ENCODE results near the gene TXNIP. TPM values are rescaled to one million over a fixed set of nuclear protein-coding genes. Genes with fewer than 3 reads are reported as not detected.

TXNIP gene
- polyA plus RNA-seq, 1 of the 3 experiments (the other 2 are of a cell fraction), result 44.6 TPM

DNA sequence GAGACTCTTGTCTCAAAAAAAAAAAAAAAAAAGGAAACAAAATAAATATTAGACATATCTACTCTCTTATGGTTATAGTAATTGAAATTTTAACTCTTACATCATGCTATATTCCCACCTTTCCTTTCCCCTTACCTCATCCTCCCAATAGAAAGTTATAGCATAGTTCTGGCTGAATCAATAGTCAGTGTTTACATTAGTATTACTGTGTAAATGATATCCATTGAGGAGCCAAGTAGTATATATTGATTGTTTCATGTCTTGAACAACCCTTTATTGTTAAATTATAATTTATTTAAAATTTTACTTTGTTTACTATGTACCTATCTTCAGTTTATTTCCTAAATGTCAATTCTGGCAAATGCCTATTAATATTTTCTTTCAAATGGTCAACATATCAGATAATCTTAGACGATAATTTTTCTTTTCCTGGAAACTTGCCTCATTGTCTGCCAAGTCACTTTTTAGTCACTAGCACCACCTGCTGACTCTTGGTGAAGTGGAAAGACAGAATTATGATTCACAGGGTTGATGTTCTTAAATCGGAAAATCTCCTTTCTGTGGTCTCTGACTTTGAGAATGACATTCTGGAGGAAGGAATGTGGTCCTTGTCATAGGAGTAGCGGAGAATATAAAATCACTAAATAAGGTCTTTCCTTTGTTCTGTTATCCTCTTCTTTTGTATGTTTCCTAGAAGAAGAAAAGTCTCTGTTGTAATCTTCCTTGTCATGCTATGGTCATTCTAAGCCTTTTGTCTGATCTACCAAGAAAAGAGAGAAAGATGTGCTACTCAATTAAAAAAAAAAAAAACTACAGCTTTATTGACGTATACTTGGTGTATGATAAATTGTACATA lies 16.6 kb upstream of the TXNIP start (continued):
- TF ChIP-seq EZH2phosphoT487 (IDR thresholded peaks at IDR 0.05; ENCODE audit: borderline replicate concordance, low read depth) (no peak), SMC3 (IDR thresholded peaks at IDR 0.05; ENCODE audit: low read depth, low read length) (peak; percentile 81), ELF1 (IDR thresholded peaks at IDR 0.05) (no peak), EP300 (IDR thresholded peaks at IDR 0.05; ENCODE audit: borderline replicate concordance in 1 of 2, low read depth in 1 of 2, low read length in 1 of 2) (0 out of 4 replicates have a peak, but pooled peaks of 1 of the 2 experiments have one; percentile 16), POLR2AphosphoS5 (IDR thresholded peaks at IDR 0.05; ENCODE audit: low read depth, low read length) (no peak), RCOR1 (IDR thresholded peaks at IDR 0.05; ENCODE audit: low read length) (no peak), MXI1 (IDR thresholded peaks at IDR 0.05; ENCODE audit: low read depth, low read length) (no peak; the same call in 1 of the 2 replicates), RAD21 (IDR thresholded peaks at IDR 0.05; ENCODE audit: low read length) (peak; percentile 95), YY1 (IDR thresholded peaks at IDR 0.05; ENCODE audit: low read depth) (no peak), RXRA (IDR thresholded peaks at IDR 0.05; ENCODE audit: borderline replicate concordance, low read depth) (no peak), NRF1 (IDR thresholded peaks at IDR 0.05; ENCODE audit: low read depth, low read length) (no peak), CHD2 (IDR thresholded peaks at IDR 0.05; ENCODE audit: low read length, partially characterized antibody) (no peak), GABPA (IDR thresholded peaks at IDR 0.05; ENCODE audit: low read depth) (no peak), FOSL2 (IDR thresholded peaks at IDR 0.05; ENCODE audit: borderline replicate concordance, low read depth) (peak; percentile 50; the same call in 1 of the 2 replicates), GATA2 (CRISPR knock-in tag; IDR thresholded peaks at IDR 0.05) (peak; percentile 10; the same call in 1 of the 2 replicates), TEAD4 (IDR thresholded peaks at IDR 0.05; ENCODE audit: borderline replicate concordance, insufficient read depth) (no peak), SIN3A (IDR thresholded peaks at IDR 0.05; ENCODE audit: borderline replicate concordance, low read depth, low read length) (no peak), NFIC (IDR thresholded peaks at IDR 0.05; ENCODE audit: borderline replicate concordance) (peak; percentile 66), MEF2A (IDR thresholded peaks at IDR 0.05; ENCODE audit: borderline replicate concordance, low read depth) (0 out of 2 replicates have a peak, but pooled peaks have one; percentile 2)
- TF ChIP-seq, protein P1, sequence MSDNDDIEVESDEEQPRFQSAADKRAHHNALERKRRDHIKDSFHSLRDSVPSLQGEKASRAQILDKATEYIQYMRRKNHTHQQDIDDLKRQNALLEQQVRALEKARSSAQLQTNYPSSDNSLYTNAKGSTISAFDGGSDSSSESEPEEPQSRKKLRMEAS (IDR thresholded peaks at IDR 0.05; ENCODE audit: low read depth), result no peak
- TF ChIP-seq, protein P2, sequence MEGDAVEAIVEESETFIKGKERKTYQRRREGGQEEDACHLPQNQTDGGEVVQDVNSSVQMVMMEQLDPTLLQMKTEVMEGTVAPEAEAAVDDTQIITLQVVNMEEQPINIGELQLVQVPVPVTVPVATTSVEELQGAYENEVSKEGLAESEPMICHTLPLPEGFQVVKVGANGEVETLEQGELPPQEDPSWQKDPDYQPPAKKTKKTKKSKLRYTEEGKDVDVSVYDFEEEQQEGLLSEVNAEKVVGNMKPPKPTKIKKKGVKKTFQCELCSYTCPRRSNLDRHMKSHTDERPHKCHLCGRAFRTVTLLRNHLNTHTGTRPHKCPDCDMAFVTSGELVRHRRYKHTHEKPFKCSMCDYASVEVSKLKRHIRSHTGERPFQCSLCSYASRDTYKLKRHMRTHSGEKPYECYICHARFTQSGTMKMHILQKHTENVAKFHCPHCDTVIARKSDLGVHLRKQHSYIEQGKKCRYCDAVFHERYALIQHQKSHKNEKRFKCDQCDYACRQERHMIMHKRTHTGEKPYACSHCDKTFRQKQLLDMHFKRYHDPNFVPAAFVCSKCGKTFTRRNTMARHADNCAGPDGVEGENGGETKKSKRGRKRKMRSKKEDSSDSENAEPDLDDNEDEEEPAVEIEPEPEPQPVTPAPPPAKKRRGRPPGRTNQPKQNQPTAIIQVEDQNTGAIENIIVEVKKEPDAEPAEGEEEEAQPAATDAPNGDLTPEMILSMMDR (IDR thresholded peaks at IDR 0.05), result peak; percentile 87
- TF ChIP-seq, protein P3, sequence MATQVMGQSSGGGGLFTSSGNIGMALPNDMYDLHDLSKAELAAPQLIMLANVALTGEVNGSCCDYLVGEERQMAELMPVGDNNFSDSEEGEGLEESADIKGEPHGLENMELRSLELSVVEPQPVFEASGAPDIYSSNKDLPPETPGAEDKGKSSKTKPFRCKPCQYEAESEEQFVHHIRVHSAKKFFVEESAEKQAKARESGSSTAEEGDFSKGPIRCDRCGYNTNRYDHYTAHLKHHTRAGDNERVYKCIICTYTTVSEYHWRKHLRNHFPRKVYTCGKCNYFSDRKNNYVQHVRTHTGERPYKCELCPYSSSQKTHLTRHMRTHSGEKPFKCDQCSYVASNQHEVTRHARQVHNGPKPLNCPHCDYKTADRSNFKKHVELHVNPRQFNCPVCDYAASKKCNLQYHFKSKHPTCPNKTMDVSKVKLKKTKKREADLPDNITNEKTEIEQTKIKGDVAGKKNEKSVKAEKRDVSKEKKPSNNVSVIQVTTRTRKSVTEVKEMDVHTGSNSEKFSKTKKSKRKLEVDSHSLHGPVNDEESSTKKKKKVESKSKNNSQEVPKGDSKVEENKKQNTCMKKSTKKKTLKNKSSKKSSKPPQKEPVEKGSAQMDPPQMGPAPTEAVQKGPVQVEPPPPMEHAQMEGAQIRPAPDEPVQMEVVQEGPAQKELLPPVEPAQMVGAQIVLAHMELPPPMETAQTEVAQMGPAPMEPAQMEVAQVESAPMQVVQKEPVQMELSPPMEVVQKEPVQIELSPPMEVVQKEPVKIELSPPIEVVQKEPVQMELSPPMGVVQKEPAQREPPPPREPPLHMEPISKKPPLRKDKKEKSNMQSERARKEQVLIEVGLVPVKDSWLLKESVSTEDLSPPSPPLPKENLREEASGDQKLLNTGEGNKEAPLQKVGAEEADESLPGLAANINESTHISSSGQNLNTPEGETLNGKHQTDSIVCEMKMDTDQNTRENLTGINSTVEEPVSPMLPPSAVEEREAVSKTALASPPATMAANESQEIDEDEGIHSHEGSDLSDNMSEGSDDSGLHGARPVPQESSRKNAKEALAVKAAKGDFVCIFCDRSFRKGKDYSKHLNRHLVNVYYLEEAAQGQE (IDR thresholded peaks at IDR 0.05; ENCODE audit: low read depth, low read length), result no peak
- TF ChIP-seq, protein P4, sequence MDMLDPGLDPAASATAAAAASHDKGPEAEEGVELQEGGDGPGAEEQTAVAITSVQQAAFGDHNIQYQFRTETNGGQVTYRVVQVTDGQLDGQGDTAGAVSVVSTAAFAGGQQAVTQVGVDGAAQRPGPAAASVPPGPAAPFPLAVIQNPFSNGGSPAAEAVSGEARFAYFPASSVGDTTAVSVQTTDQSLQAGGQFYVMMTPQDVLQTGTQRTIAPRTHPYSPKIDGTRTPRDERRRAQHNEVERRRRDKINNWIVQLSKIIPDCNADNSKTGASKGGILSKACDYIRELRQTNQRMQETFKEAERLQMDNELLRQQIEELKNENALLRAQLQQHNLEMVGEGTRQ (IDR thresholded peaks at IDR 0.05; ENCODE audit: borderline replicate concordance, low read depth, low read length), result no peak
- TF ChIP-seq, protein P5, sequence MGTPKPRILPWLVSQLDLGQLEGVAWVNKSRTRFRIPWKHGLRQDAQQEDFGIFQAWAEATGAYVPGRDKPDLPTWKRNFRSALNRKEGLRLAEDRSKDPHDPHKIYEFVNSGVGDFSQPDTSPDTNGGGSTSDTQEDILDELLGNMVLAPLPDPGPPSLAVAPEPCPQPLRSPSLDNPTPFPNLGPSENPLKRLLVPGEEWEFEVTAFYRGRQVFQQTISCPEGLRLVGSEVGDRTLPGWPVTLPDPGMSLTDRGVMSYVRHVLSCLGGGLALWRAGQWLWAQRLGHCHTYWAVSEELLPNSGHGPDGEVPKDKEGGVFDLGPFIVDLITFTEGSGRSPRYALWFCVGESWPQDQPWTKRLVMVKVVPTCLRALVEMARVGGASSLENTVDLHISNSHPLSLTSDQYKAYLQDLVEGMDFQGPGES (IDR thresholded peaks at IDR 0.05; ENCODE audit: low read depth, low read length), result no peak
